Measurements from ENCODE around the gene SYT1. TPM values are rescaled to one million over a fixed set of nuclear protein-coding genes. Genes with fewer than 3 reads are reported as not detected.

The SYT1 gene
- polyA plus RNA-seq, 1 donor = 1.0 TPM

GRCh38 chr12:79063258-79063657 lies 198.7 kb downstream of the SYT1 start:
- no peak for DNase-seq

DNA sequence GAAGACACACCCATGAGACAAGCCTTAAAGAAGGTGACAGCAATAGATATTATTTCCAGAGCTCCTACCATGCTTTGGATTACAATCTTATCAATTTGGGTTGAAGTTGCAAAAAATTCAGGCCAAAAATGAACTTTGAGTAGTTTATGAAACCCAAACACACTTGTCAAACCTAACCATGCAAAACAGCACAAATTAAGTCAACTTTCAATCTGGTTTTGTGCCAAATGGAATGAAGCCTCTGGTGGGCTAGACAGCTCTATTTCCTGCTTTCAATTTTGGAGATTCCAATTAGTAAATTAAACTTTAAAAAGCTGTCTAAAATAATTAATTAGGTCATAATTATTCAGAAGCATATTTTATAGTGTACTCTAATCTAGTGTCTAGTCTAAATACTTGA lies 203.4 kb downstream of the SYT1 start:
- no peak for DNase-seq

- DNase-seq = no peak
Measured at GRCh38 chr12:79069009-79069408, 204.4 kb downstream of the SYT1 start.

GRCh38 chr12:79071498-79071897 lies 206.9 kb downstream of the SYT1 start:
- no peak for DNase-seq

DNA sequence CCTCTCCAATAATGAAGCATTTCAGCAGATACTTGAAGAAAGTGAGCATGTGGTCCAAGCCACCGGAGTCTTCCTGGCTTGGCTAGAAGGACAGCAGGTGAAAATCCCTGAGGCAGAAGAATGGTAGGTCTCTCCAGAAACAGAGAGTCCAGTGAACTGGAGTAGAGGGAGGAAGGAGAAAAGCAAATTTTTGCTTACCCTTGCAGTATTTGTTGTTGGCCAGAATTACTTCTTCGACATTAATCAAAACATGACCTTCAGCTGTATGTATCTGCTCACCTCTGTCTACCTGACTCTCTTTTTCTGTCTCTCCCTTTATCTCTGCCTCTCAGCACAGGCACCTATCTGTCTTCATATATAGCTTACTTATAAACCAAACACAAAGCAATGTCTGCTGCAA lies 208.9 kb downstream of the SYT1 start:
- no peak for DNase-seq

- DNase-seq = no peak
Measured at GRCh38 chr12:79082595-79082994, 218.0 kb downstream of the SYT1 start.

DNA sequence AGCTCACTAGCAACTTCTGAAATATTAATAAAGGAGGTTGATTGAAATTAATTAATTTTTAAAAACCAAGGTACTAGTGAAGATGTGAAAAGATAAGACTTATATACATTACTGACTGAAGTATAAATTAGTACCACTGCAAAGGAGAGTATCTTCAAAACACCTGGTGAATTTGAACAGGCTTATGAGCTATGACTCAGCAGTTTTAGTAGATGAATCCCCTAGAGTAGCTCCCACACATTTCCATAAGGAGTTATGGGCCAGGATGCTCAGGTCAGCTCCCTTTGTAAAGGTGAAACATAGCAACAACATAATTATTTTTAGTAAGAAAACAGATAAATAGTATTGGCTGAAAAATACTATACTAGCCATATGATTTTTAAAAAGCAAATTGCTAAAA lies 218.6 kb downstream of the SYT1 start:
- no peak for DNase-seq

GRCh38 chr12:79085106-79085682 lies 220.6 kb downstream of the SYT1 start:
- no peak for DNase-seq

DNA sequence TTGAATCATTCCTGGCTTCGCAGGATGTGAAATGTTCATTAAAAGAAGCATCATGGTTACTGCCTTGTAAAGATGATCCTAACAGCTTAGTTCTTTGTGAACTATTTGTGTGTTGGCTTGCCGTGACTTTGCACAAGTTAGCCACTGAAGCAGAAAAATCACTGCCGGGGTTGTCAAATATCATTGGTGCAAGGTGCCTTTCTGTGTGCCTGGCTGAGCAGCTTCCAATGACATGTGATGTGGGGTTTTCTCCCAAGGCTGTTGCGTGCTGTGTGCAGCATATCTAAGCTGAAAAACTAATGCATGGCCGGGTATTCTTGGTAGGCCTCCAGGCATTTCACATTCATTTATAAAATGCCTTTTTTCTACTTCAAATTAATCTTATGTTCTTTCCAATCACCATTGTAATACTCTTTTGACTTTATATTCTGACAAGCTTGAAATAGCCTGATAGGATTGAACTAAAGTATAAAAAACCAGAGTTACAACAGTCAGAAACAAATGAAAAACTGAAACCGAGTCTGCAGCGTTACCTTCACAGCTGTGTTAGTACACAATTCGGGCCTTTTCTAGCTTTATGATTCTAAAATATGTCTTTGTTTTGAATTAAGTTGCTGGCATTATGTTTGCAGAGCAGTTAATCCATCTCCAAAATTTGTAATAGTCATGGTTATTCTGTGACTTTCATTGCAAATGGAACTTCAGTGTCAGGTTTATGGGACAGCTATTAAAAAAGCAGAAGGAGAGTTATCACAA lies 222.1 kb downstream of the SYT1 start:
- DNase-seq = no peak

DNA sequence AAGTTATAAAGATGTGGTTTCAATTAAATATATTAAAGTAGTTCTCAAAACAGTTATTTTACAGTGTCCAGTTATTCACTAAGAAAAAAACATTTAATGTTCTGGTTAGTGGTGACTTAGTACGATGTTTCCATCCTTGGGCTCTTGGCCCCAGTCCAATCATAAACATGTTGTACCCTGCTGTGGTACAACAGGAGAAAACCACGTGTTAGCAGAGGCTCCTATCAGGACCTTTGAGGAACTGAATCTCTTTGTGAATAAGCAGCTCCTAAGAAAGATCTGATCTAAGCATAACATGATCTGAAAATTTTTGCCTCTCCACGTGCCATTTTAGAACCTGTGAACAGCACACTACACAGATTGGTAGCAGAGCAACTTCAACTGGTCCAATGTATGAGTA lies 234.0 kb downstream of the SYT1 start:
- DNase-seq = no peak

DNA sequence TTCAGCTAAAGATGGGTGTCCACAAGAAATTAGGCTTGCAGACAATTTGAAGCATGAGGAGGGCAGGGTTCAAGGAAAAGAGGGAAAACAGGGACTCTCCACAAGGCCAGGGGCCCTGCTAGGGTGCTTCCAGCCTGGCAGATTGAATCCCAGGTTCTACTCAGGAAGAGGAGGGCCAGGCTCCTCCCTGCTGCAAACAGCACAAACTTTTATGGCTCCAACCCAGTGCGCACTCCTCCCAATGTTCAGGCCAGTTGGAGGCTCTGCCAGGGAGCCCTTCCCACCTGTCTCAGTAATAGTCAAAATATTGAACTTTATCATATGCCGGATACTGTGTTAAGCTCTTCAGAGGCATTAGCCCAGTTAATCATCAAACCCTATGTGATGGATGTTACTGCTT lies 244.4 kb downstream of the SYT1 start:
- no peak for DNase-seq

- DNase-seq = no peak
Measured at GRCh38 chr12:79114896-79115295, 250.3 kb downstream of the SYT1 start.

- no peak for DNase-seq
Measured at GRCh38 chr12:79115743-79116142, 251.2 kb downstream of the SYT1 start.

DNA sequence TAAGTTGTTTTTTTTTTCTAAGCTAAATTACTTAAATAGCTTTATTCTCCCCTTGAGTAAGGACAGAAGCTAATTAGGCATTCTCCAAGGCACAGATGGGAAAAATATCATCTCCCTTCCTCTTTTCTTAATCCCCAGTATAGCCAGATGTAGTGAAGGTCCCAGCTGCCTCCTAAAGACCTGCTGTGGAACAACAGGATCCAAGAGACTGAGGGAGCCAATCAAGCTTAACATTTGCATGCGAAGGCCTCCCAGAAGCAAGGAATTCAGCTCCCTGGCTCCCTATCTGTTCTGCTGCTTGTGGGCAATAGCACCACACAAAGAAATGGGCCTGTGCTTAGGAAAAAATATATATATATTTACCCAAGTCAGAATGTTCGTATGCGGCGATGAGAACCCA lies 255.2 kb downstream of the SYT1 start:
- no peak for DNase-seq

GRCh38 chr12:79121486-79121885 lies 256.9 kb downstream of the SYT1 start:
- no peak for DNase-seq

GRCh38 chr12:79124385-79124784 lies 259.8 kb downstream of the SYT1 start:
- DNase-seq = no peak

DNA sequence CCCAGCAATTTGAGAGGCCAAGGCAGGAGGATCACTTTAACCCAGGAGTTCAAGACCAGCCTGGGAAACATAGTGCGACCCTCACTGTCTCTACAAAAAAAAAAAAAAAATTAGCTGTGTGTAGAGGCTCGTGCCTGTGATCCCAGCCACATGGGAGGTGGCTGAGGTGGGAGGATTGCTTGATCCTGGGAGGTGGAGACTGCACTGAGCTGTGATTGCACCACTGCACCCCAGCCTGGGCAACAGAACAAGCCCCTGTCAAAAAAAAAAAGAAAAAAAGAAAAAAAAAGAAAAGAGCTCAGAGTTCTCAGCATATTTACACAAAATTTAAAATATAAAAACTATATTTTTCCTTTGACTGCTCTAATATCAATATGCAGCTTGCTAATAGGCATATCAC lies 260.8 kb downstream of the SYT1 start:
- no peak for DNase-seq

DNA sequence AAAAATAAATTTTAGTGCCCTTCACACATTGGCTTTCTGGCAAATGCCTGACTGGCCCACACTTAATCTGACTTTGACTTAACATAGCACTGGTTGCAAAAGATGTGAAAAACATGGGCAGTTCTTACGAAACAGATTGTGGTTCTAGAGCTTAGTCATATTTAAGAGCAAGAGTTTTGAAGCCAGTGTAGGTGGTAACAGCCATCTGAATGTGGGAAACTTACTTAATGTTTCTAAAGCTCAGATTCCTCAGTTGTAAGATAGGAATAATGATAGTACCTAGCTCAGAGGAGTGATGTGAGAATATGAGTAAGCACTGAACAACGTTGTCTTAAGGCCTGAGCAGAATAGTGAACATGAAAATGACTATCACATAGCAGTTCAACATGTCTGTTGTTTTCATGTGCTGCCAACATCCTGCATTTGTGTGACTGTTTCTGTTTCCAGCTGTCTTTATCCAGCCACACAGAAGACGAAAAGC lies 262.7 kb downstream of the SYT1 start:
- DNase-seq = no peak

DNA sequence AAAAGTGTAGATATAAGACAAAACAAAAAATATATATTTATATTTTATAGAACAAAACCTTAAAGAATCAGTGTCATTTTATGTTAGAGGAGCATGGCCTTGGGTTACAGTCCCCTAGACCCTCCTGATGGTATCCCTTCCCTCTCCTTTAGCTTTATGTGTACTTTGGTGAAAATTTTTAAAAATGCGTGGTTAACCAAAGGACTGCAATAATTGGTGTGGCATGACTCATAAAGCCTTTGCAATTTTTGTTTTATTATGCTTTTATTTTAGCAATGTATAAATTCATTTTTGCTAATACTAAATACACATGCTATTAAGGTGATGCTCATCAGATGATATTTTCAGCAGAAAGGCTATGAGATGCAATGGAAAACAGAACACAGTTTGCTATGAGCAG lies 264.4 kb downstream of the SYT1 start:
- no peak for DNase-seq

- DNase-seq = no peak
Measured at GRCh38 chr12:79138872-79139271, 274.3 kb downstream of the SYT1 start.

- DNase-seq = no peak
Measured at GRCh38 chr12:79140711-79141110, 276.1 kb downstream of the SYT1 start.

DNA sequence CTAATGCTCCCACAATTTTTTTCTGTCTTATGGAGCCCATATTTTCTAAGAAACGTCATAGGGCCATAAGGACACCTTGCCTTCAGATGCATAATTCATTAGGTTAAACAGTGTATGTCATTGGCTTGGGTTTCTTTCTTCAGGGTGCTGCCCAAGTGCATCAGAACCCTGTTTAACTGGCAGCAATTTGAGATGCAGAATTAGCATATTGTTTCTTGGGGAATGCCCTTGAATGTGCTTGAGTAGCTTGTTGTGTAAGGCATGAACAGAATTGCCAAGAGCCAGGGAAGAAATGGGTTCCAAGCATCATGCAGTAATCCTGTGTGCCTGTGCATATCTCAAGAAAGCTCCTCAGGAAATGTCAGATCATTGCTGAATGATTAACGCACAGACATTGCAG lies 277.2 kb downstream of the SYT1 start:
- no peak for DNase-seq

DNA sequence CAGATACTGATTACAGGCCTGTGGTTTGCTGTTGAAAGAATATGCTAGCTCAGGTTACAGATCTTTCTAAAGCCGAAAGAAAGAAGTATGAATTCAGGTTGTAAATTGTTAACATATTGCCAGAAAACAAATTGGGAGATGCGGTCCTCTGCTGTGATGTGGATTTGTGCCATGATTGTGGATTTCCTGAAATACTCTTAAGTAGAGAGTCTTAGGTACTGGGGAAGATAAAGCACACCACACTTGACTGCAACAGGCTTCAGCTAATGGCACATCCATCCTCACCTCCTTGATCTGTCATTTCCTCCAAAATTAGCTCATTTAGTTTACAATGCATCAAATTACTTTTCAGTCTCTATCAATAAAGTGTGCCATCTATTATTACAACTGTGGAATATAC lies 279.2 kb downstream of the SYT1 start:
- no peak for DNase-seq

- no peak for DNase-seq
Measured at GRCh38 chr12:79151956-79152355, 287.4 kb downstream of the SYT1 start.

DNA sequence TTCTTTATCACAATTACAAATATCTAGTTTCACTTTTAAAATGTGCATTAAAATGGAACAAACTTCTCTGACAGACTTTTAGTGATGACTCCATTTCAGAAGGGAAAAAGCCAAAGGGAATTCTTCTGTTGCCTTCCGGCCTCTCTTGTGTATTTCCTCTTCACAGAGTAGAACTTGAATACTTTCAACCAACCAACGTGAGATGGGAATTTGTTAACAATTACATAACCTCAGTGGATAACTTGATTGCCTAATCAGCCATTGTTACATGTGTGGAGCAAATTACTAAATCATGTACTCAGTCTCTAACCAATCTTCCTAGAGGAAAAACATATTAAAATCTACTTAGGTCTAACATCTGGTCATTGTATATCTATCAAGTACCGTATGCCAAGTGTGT lies 291.1 kb downstream of the SYT1 start:
- DNase-seq = peak; percentile 3
